ENCODE results near the gene CCDC137. TPM values are rescaled to one million over a fixed set of nuclear protein-coding genes. Genes with fewer than 3 reads are reported as not detected.
A peak's percentile ranks its signal among the peaks of the same experiment; 100 is the strongest.

CCDC137 gene
- total and polyA plus RNA-seq, 2 of the 13 experiments (the other 11 are each of a cell fraction or from before 2014, with no cell fraction given): 14.6 to 39.1 TPM

DNA sequence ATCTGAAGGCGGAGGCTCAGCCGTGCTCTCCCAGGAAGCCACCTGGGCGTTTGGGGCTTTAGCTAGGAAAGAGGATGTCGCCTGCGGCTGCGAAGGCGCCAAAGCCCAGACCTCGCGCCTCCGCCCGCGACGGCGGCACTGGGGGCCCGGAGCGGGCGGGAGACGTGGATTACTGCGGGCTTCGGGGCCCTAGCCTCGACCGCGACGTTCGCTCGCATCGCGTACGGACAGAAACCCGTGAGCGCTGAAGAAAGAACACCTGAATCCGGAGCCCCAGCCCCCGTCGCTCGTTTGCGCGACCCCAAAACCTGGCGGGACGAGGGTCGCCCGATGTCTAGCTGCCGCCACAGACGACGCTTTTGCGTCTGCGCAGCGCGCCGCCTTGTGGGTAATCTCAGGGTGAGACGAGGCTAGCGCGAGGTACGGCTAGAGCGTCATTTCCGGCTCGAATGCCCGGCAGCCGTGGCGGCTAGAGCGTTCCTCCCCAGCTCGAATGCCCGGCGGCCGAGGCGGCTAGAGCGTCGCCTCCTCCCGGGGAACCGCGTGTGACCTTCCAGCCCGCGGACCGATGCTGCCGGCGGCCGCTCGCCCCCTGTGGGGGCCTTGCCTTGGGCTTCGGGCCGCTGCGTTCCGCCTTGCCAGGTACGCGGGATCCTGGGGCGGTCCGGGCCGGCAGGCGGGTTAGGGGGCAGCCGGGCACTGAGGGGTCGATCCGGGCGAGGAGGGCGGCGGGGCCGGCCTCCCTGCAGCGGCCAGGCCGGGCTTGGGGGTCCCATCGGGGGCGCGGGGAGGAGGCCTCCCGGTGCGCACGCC lies 36.6 kb downstream of the CCDC137 start, which contains the start of gene MRPL12 (continued):
- TF ChIP-seq SYNCRIP (IDR thresholded peaks at IDR 0.05; ENCODE audit: insufficient read depth, low read depth, low read length): no peak
- TF ChIP-seq ZNF776 (CRISPR knock-in tag; IDR thresholded peaks at IDR 0.05): peak; percentile 87; the same call in 1 of the 2 replicates
- no peak for TF ChIP-seq ZMYM3 (CRISPR knock-in tag; IDR thresholded peaks at IDR 0.05)
- peak; percentile 14; the same call in 1 of the 2 replicates for TF ChIP-seq ZNF562 (CRISPR knock-in tag; IDR thresholded peaks at IDR 0.05; ENCODE audit: borderline replicate concordance)
- TF ChIP-seq, protein P1, sequence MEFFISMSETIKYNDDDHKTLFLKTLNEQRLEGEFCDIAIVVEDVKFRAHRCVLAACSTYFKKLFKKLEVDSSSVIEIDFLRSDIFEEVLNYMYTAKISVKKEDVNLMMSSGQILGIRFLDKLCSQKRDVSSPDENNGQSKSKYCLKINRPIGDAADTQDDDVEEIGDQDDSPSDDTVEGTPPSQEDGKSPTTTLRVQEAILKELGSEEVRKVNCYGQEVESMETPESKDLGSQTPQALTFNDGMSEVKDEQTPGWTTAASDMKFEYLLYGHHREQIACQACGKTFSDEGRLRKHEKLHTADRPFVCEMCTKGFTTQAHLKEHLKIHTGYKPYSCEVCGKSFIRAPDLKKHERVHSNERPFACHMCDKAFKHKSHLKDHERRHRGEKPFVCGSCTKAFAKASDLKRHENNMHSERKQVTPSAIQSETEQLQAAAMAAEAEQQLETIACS (CRISPR knock-in tag; IDR thresholded peaks at IDR 0.05): peak; percentile 68; the same call in 1 of the 2 replicates
- TF ChIP-seq SMAD3 (CRISPR knock-in tag; IDR thresholded peaks at IDR 0.05): peak; percentile 97
- TF ChIP-seq GFI1 (CRISPR knock-in tag; IDR thresholded peaks at IDR 0.05; ENCODE audit: borderline replicate concordance): peak; percentile 56
- peak; percentile 80 for TF ChIP-seq ZNF350 (CRISPR knock-in tag; IDR thresholded peaks at IDR 0.05; ENCODE audit: borderline replicate concordance, low read depth)
- peak; percentile 94 for TF ChIP-seq ZNF607 (CRISPR knock-in tag; IDR thresholded peaks at IDR 0.05; ENCODE audit: borderline replicate concordance)
- peak; percentile 88; the same call in 1 of the 2 replicates for TF ChIP-seq REPIN1 (CRISPR knock-in tag; IDR thresholded peaks at IDR 0.05; ENCODE audit: borderline replicate concordance, low read depth)
- TF ChIP-seq ARNTL (CRISPR knock-in tag; IDR thresholded peaks at IDR 0.05): peak; percentile 82
- no peak for TF ChIP-seq ZNF333 (CRISPR knock-in tag; IDR thresholded peaks at IDR 0.05; ENCODE audit: borderline replicate concordance)
- TF ChIP-seq ZNF879 (CRISPR knock-in tag; IDR thresholded peaks at IDR 0.05): no peak
- 0 out of 2 replicates have a peak, but pooled peaks have one; percentile 36 for TF ChIP-seq ZNF256 (CRISPR knock-in tag; conservative IDR thresholded peaks at IDR 0.05)
- TF ChIP-seq ZNF205 (CRISPR knock-in tag; IDR thresholded peaks at IDR 0.05): peak; percentile 93
- peak; percentile 90 for TF ChIP-seq ZNF670 (CRISPR knock-in tag; IDR thresholded peaks at IDR 0.05; ENCODE audit: borderline replicate concordance)
- no peak for TF ChIP-seq RFX1 (IDR thresholded peaks at IDR 0.05)
- no peak for TF ChIP-seq ZNF558 (CRISPR knock-in tag; IDR thresholded peaks at IDR 0.05; ENCODE audit: borderline replicate concordance)
- peak; percentile 74 for TF ChIP-seq RBM39 (IDR thresholded peaks at IDR 0.05; ENCODE audit: low read depth, low read length, poor library complexity, severe bottlenecking)
- TF ChIP-seq EHMT2 (IDR thresholded peaks at IDR 0.05; ENCODE audit: borderline replicate concordance, low read depth, low read length): no peak
- peak; percentile 97 for TF ChIP-seq ZNF383 (CRISPR knock-in tag; IDR thresholded peaks at IDR 0.05; ENCODE audit: borderline replicate concordance)
- TF ChIP-seq CCAR2 (optimal IDR thresholded peaks at IDR 0.05; ENCODE audit: low read depth, low read length): no peak
- TF ChIP-seq ZNF431 (CRISPR knock-in tag; IDR thresholded peaks at IDR 0.05; ENCODE audit: borderline replicate concordance, low read depth): peak; percentile 84
- TF ChIP-seq, protein P2, sequence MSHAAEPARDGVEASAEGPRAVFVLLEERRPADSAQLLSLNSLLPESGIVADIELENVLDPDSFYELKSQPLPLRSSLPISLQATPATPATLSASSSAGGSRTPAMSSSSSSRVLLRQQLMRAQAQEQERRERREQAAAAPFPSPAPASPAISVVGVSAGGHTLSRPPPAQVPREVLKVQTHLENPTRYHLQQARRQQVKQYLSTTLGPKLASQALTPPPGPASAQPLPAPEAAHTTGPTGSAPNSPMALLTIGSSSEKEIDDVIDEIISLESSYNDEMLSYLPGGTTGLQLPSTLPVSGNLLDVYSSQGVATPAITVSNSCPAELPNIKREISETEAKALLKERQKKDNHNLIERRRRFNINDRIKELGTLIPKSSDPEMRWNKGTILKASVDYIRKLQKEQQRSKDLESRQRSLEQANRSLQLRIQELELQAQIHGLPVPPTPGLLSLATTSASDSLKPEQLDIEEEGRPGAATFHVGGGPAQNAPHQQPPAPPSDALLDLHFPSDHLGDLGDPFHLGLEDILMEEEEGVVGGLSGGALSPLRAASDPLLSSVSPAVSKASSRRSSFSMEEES (CRISPR knock-in tag; IDR thresholded peaks at IDR 0.05): peak; percentile 87
- no peak for TF ChIP-seq U2AF2 (IDR thresholded peaks at IDR 0.05; ENCODE audit: low read depth, low read length)
- peak; percentile 83 for TF ChIP-seq ZNF768 (CRISPR knock-in tag; IDR thresholded peaks at IDR 0.05)
